Measurements from ENCODE around the gene KDM3A.

- TF ChIP-seq POLR2AphosphoS5 (IDR thresholded peaks at IDR 0.05; ENCODE audit: low read depth, low read length) (no peak), POLR2A (IDR thresholded peaks at IDR 0.05; ENCODE audit: low read depth, low read length) (no peak)
Observed at GRCh38 chr2:86464652-86465051, 23.5 kb downstream of the KDM3A start.

All from GM12892 (cell line).